GM12864 (cell line): ENCODE data around the gene EDIL3.

Experiments used
- DNase-seq: peaks from one replicate; pipeline ENCODE4 v3.0.0-alpha.2; 2011; ENCODE audit warnings: low read depth
- H3K4me3 ChIP-seq: 2 replicates; pipeline ENCODE4 v1.5.1; 2011; ENCODE audit warnings: mild to moderate bottlenecking, low read depth, low read length, control low read depth
- CTCF ChIP-seq: IDR thresholded peaks from 2 replicates; pipeline ENCODE4 v1.5.1; 2011; ENCODE audit warnings: low read depth, mild to moderate bottlenecking, moderate library complexity, low read length, control low read depth, inconsistent platforms; ENCODE audit errors: missing control alignments

Gene EDIL3

GRCh38 chr5:83899326-83899970 lies 485.2 kb downstream of the EDIL3 start:
- no peak overlapping the region for H3K4me3 ChIP-seq
- DNase-seq = no peak
- TF ChIP-seq CTCF = no peak

DNA sequence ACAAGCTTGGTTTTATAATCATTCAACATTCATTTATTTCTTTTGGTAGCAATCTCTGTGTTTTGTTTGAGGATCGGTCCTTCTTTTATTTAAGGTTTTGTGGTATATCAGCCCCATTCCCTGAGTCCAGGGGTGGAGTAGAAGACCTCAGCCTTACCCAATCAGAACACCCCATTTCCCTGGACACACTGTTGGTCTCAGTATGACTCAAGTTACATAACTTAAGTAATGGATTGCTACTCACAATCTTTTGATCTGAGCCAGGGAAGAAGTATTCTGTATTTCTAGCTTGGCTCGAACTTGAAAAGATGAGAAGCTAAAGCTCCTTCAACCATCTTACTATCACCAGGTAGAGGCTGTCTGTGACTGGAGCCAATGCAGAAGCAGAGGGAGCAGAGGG lies 488.8 kb downstream of the EDIL3 start:
- TF ChIP-seq CTCF = no peak
- H3K4me3 ChIP-seq = no peak overlapping the region
- no peak for DNase-seq

GRCh38 chr5:83891261-83891660 lies 493.4 kb downstream of the EDIL3 start:
- no peak for DNase-seq
- H3K4me3 ChIP-seq = no peak overlapping the region
- TF ChIP-seq CTCF = no peak
